SK-N-SH (cell line): ENCODE data around the gene ADD2. TPM values are rescaled to one million over a fixed set of nuclear protein-coding genes. Genes with fewer than 3 reads are reported as not detected.

Experiments used
- CTCF ChIA-PET: fragments of 300-600, 350-600 bp; formaldehyde crosslinking; extraction: SDS; loops from one replicate; lab custom pipeline; 2021; lab: Yijun Ruan, JAX
- POLR2A ChIA-PET: fragments of 350-600 bp; sonication (Branson Sonifier 250); formaldehyde crosslinking; extraction: SDS; loops from one replicate; lab custom pipeline; 2020; ENCODE audit warnings: antibody characterized with exemption, inconsistent platforms; lab: Yijun Ruan, JAX
- DNase-seq: peaks from one replicate; pipeline ENCODE4 v3.0.0; 2012
- H2AFZ ChIP-seq: fragments of 200-600 bp; sonication (generic); 2 replicates; pipeline ENCODE4 v1.8.1; 2016; ENCODE audit warnings: antibody characterized with exemption, mild to moderate bottlenecking, low read depth
- H3F3A ChIP-seq: fragments of 200-600 bp; sonication (generic); replicated peaks from 2 replicates; pipeline ENCODE3; 2016; ENCODE audit warnings: antibody characterized with exemption, mild to moderate bottlenecking; ENCODE audit not compliant: insufficient read depth
- H3K27ac ChIP-seq, 2 experiments: fragments of 200-500 bp in 1 of 2; fragments of 200-600 bp in 1 of 2; sonication (Bioruptor generic) in 1 of 2; sonication (generic), shearing (Covaris generic) in 1 of 2; 2 replicates each; pipeline versions ENCODE4 v1.5.1 to v1.6.1; 2014 to 2016; ENCODE audit warnings: low read depth in 2 of 2, inconsistent platforms in 1 of 2, low read length in 1 of 2, mild to moderate bottlenecking in 1 of 2, mixed read lengths in 1 of 2
- H3K27me3 ChIP-seq: fragments of 200-600 bp; sonication (generic), shearing (Covaris generic); 2 replicates; pipeline ENCODE4 v1.6.1; 2016; ENCODE audit warnings: mixed run types; ENCODE audit not compliant: insufficient read depth
- H3K36me3 ChIP-seq, 2 experiments: fragments of 200-500 bp in 1 of 2; fragments of 200-600 bp in 1 of 2; sonication (Bioruptor generic) in 1 of 2; sonication (generic) in 1 of 2; replicated peaks in 1 of 2; 2 replicates each; pipeline versions ENCODE3 to v1.5.1; 2014 to 2016; ENCODE audit warnings: low read length in 1 of 2, mild to moderate bottlenecking in 1 of 2; ENCODE audit not compliant: insufficient read depth in 2 of 2, control insufficient read depth in 1 of 2
- H3K4me1 ChIP-seq, 2 experiments: fragments of 200-500 bp in 1 of 2; fragments of 200-600 bp in 1 of 2; sonication (Bioruptor generic) in 1 of 2; sonication (generic), shearing (Covaris generic) in 1 of 2; 2 replicates each; pipeline versions ENCODE4 v1.5.1 to v1.6.1; 2014 to 2016; ENCODE audit warnings: low read depth in 1 of 2, low read length in 1 of 2, mixed run types in 1 of 2; ENCODE audit not compliant: insufficient read depth in 2 of 2, control insufficient read depth in 1 of 2
- H3K4me2 ChIP-seq: fragments of 200-600 bp; sonication (generic), shearing (Covaris generic); 2 replicates; pipeline ENCODE4 v1.6.1; 2017; ENCODE audit warnings: mixed run types
- H3K4me3 ChIP-seq, 2 experiments: fragments of 200-500 bp in 1 of 2; fragments of 200-600 bp in 1 of 2; sonication (Bioruptor generic) in 1 of 2; sonication (generic), shearing (Covaris generic) in 1 of 2; 2 replicates each; pipeline versions ENCODE4 v1.5.1 to v1.8.1; 2014 to 2016; ENCODE audit warnings: low read depth in 2 of 2, inconsistent platforms in 1 of 2, low read length in 1 of 2, mild to moderate bottlenecking in 1 of 2, mixed read lengths in 1 of 2, moderate library complexity in 1 of 2
- H3K79me2 ChIP-seq: fragments of 200-600 bp; sonication (generic); 2 replicates; pipeline ENCODE4 v1.8.1; 2017; ENCODE audit warnings: mild to moderate bottlenecking; ENCODE audit not compliant: insufficient read depth
- H3K9ac ChIP-seq: fragments of 200-600 bp; sonication (generic); 2 replicates; pipeline ENCODE4 v1.6.1; 2017; ENCODE audit warnings: mixed run types
- H3K9me2 ChIP-seq: fragments of 200-600 bp; sonication (generic); 2 replicates; pipeline ENCODE4 v1.6.1; 2017; ENCODE audit warnings: mixed run types
- H3K9me3 ChIP-seq: fragments of 200-600 bp; sonication (generic); 2 replicates; pipeline ENCODE4 v1.6.1; 2017; ENCODE audit warnings: mixed run types, mild to moderate bottlenecking, moderate library complexity
- H4K20me1 ChIP-seq: fragments of 200-600 bp; sonication (generic); 2 replicates; pipeline ENCODE4 v1.6.1; 2017; ENCODE audit warnings: mild to moderate bottlenecking, mixed run types; ENCODE audit not compliant: insufficient read depth
- CHD2 ChIP-seq: fragments of 150-350 bp; IDR thresholded peaks from 2 replicates; pipeline ENCODE4 v1.6.1; 2018; ENCODE audit warnings: low read length; ENCODE audit not compliant: partially characterized antibody
- CTCF ChIP-seq: fragments of 200-600 bp; sonication (generic); IDR thresholded peaks from 2 replicates; pipeline ENCODE4 v1.6.1; 2017; ENCODE audit warnings: antibody characterized with exemption, mild to moderate bottlenecking, moderate library complexity
- FOXJ3 ChIP-seq: sonication (generic); formaldehyde crosslinking; IDR thresholded peaks from 2 replicates; pipeline ENCODE4 v1.5.1; 2020; ENCODE audit warnings: mild to moderate bottlenecking, missing genetic modification reagents
- FOXM1 ChIP-seq: IDR thresholded peaks from 2 replicates; pipeline ENCODE4 v1.4.0; 2012; ENCODE audit warnings: low read depth, mild to moderate bottlenecking
- IRF3 ChIP-seq: fragments of 150-350 bp; IDR thresholded peaks from 2 replicates; pipeline ENCODE4 v1.6.1; 2016; ENCODE audit warnings: mild to moderate bottlenecking, low read depth, low read length
- NFIC ChIP-seq: IDR thresholded peaks from 2 replicates; pipeline ENCODE4 v1.4.0; 2012; ENCODE audit warnings: borderline replicate concordance
- NRF1 ChIP-seq: IDR thresholded peaks from 2 replicates; pipeline ENCODE4 v1.6.1; 2012; ENCODE audit warnings: low read depth, mild to moderate bottlenecking, low read length
- POLR2AphosphoS5 ChIP-seq: IDR thresholded peaks from 2 replicates; pipeline ENCODE4 v1.6.1; 2012; ENCODE audit warnings: low read depth, low read length
- RAD21 ChIP-seq: IDR thresholded peaks from 2 replicates; pipeline ENCODE4 v1.6.1; 2012; ENCODE audit warnings: mild to moderate bottlenecking, low read length
- RXRA ChIP-seq: IDR thresholded peaks from 2 replicates; pipeline ENCODE4 v1.4.0; 2012; ENCODE audit warnings: low read depth, mild to moderate bottlenecking, borderline replicate concordance
- YY1 ChIP-seq: IDR thresholded peaks from 2 replicates; pipeline ENCODE4 v1.4.0; 2012; ENCODE audit warnings: low read depth, mild to moderate bottlenecking
- WGBS: methylation state at CpG from one replicate; pipeline ENCODE4 v1.1.6; 2017; ENCODE audit warnings: low lambda C conversion rate; 5-methylcytosine and 5-hydroxymethylcytosine counted together
- polyA plus RNA-seq, 3 experiments: library from polyadenylated mRNA; depleted of rRNA; stranded (reverse); fragments of >200 nt; gene quantifications; 2 replicates each; pipeline ENCODE4 v1.2.3, GENCODE V29; 2012
- TF ChIP-seq, protein P1 (sequence below): IDR thresholded peaks from 2 replicates; pipeline ENCODE4 v1.6.1; 2012; ENCODE audit warnings: mild to moderate bottlenecking, low read depth, low read length, moderate library complexity
- TF ChIP-seq, protein P2 (sequence below): fragments of 150-350 bp; IDR thresholded peaks from 2 replicates; pipeline ENCODE4 v1.6.1; 2017; ENCODE audit warnings: antibody characterized with exemption, low read length, low read depth, borderline replicate concordance

Gene ADD2
- polyA plus RNA-seq, 1 of the 3 experiments (the other 2 are of a cell fraction) = 0.30 TPM

DNA sequence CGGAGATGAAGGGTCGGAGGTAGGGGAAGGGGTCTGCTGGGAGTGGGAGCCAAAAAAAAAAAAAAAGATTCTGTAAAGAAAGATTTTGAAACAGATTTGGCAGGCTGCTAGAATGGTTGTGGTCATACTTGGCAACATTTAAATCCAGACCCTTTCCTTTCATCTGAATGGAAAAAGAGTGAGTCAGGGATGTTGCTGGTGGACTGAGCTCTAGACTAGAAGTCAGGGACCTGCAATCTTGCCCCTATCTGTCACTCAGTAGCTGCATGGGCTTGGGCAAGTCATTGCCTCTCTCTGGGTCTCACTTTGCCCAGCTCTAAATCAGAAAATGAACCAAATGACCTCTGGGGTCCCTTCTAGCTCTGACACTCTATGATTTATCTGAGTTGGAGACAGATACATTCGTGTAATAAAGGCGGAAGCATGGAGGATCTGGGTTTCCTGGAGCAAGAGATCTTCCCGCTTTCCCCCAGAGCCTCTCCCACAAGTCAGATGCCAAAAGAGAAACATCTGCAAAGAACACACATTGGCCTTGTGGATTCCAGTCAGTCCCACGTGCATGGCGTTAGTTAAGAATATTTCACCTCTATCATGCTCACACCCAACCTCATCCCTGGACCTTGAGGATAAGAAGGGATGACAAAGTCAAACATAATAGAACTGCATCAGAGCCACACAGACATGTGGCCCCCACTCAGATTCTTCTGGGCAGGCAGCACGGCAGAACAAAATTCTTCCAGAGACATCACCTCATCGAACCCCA, 58.5 kb downstream of the ADD2 start:
- H2AFZ ChIP-seq = no peak overlapping the region
- POLR2A ChIA-PET = no interaction called here
- H3K9ac ChIP-seq = no peak overlapping the region
- H3F3A ChIP-seq = no peaks in the 10 kb centered on the region
- 67% methylated on average over 9 of the region's 9 CpGs for WGBS
- no peak overlapping the region for H3K4me2 ChIP-seq
- H3K27ac ChIP-seq = no peak overlapping the region
- no peaks in the 10 kb centered on the region for H3K9me3 ChIP-seq
- TF ChIP-seq FOXJ3 (CRISPR knock-in tag) (no peak), RAD21 (no peak), YY1 (no peak), CTCF (no peak), FOXM1 (no peak), CHD2 (no peak), POLR2AphosphoS5 (no peak), RXRA (no peak), NFIC (no peak), NRF1 (no peak), IRF3 (no peak)
- TF ChIP-seq, protein P1, sequence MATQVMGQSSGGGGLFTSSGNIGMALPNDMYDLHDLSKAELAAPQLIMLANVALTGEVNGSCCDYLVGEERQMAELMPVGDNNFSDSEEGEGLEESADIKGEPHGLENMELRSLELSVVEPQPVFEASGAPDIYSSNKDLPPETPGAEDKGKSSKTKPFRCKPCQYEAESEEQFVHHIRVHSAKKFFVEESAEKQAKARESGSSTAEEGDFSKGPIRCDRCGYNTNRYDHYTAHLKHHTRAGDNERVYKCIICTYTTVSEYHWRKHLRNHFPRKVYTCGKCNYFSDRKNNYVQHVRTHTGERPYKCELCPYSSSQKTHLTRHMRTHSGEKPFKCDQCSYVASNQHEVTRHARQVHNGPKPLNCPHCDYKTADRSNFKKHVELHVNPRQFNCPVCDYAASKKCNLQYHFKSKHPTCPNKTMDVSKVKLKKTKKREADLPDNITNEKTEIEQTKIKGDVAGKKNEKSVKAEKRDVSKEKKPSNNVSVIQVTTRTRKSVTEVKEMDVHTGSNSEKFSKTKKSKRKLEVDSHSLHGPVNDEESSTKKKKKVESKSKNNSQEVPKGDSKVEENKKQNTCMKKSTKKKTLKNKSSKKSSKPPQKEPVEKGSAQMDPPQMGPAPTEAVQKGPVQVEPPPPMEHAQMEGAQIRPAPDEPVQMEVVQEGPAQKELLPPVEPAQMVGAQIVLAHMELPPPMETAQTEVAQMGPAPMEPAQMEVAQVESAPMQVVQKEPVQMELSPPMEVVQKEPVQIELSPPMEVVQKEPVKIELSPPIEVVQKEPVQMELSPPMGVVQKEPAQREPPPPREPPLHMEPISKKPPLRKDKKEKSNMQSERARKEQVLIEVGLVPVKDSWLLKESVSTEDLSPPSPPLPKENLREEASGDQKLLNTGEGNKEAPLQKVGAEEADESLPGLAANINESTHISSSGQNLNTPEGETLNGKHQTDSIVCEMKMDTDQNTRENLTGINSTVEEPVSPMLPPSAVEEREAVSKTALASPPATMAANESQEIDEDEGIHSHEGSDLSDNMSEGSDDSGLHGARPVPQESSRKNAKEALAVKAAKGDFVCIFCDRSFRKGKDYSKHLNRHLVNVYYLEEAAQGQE = no peak
- TF ChIP-seq, protein P2, sequence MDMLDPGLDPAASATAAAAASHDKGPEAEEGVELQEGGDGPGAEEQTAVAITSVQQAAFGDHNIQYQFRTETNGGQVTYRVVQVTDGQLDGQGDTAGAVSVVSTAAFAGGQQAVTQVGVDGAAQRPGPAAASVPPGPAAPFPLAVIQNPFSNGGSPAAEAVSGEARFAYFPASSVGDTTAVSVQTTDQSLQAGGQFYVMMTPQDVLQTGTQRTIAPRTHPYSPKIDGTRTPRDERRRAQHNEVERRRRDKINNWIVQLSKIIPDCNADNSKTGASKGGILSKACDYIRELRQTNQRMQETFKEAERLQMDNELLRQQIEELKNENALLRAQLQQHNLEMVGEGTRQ = no peak
- TF ChIP-seq, all 33 proteins: peak for 0
- no peaks in the 10 kb centered on the region for H3K27me3 ChIP-seq
- no peak overlapping the region for H3K4me3 ChIP-seq
- CTCF ChIA-PET = interaction anchor here (1.6 kb wide), 1 partner anchor 238 kb away, joined by 3 read pairs; no protein-coding TSS in a partner anchor
- no peaks in the 10 kb centered on the region for H3K36me3 ChIP-seq
- no peaks in the 10 kb centered on the region for H3K9me2 ChIP-seq
- no peak for DNase-seq
- H3K79me2 ChIP-seq = no peaks in the 10 kb centered on the region
- H4K20me1 ChIP-seq = no peaks in the 10 kb centered on the region
- no peaks in the 10 kb centered on the region; a peak in 1 of 4 replicates for H3K4me1 ChIP-seq
